GM21723 (cell line): ENCODE results near the gene HK3.
"Not testable (repeated sequence)": the region's sequence is repeated elsewhere in the genome, so short reads cannot be mapped to it uniquely, and the experiment has no call there.

Experiments used
- ATAC-seq: cut with Tn5 transposase; IDR thresholded peaks from one replicate; pipeline ENCODE4 v1.9.1; 2021; ENCODE audit warnings: mild to moderate bottlenecking, moderate library complexity; ENCODE audit not compliant: unreplicated experiment

The HK3 gene

GRCh38 chr5:176883700-176884570 lies 15.2 kb downstream of the HK3 start:
- ATAC-seq, result no peak

- no peak for ATAC-seq
Observed at GRCh38 chr5:176882567-176882903, 16.6 kb downstream of the HK3 start.

GRCh38 chr5:176881816-176882566 lies 17.2 kb downstream of the HK3 start:
- ATAC-seq, result no peak

GRCh38 chr5:176881021-176881749 lies 18.0 kb downstream of the HK3 start:
- no peak for ATAC-seq

- ATAC-seq, result no peak
Observed at GRCh38 chr5:176880366-176881020, 18.7 kb downstream of the HK3 start.

GRCh38 chr5:176879663-176880361 lies 19.3 kb downstream of the HK3 start:
- ATAC-seq, result no peak

GRCh38 chr5:176878906-176879662 lies 20.1 kb downstream of the HK3 start:
- no peak for ATAC-seq

GRCh38 chr5:176878463-176878862 lies 20.7 kb downstream of the HK3 start:
- no peak for ATAC-seq

GRCh38 chr5:176877793-176878331 lies 21.3 kb downstream of the HK3 start:
- ATAC-seq, result no peak

GRCh38 chr5:176876506-176877431 lies 22.4 kb downstream of the HK3 start:
- no peak for ATAC-seq

- ATAC-seq, result no peak
Observed at GRCh38 chr5:176875783-176876505, 23.2 kb downstream of the HK3 start.

- ATAC-seq, result no peak
Observed at GRCh38 chr5:176875014-176875550, 24.1 kb downstream of the HK3 start.

GRCh38 chr5:176874198-176874780 lies 24.9 kb downstream of the HK3 start:
- no peak for ATAC-seq

GRCh38 chr5:176873541-176874172 lies 25.5 kb downstream of the HK3 start:
- no peak for ATAC-seq

GRCh38 chr5:176873011-176873410 lies 26.1 kb downstream of the HK3 start:
- not testable (repeated sequence) for ATAC-seq

- not testable (repeated sequence) for ATAC-seq
Observed at GRCh38 chr5:176872586-176872985, 26.6 kb downstream of the HK3 start.

GRCh38 chr5:176870644-176871043 lies 28.5 kb downstream of the HK3 start:
- not testable (repeated sequence) for ATAC-seq
